GM12892 (cell line): ENCODE measurements around the gene SLC12A3.
A peak's percentile ranks its signal among the peaks of the same experiment; 100 is the strongest.

Source experiments
- POLR2A ChIP-seq: IDR thresholded peaks from 2 replicates; pipeline ENCODE4 v1.6.1; 2011; ENCODE audit warnings: low read depth, low read length, control low read depth
- TAF1 ChIP-seq: IDR thresholded peaks from 2 replicates; pipeline ENCODE4 v1.6.1; 2011; ENCODE audit warnings: low read depth, mild to moderate bottlenecking, control low read depth, low read length, borderline replicate concordance

DNA sequence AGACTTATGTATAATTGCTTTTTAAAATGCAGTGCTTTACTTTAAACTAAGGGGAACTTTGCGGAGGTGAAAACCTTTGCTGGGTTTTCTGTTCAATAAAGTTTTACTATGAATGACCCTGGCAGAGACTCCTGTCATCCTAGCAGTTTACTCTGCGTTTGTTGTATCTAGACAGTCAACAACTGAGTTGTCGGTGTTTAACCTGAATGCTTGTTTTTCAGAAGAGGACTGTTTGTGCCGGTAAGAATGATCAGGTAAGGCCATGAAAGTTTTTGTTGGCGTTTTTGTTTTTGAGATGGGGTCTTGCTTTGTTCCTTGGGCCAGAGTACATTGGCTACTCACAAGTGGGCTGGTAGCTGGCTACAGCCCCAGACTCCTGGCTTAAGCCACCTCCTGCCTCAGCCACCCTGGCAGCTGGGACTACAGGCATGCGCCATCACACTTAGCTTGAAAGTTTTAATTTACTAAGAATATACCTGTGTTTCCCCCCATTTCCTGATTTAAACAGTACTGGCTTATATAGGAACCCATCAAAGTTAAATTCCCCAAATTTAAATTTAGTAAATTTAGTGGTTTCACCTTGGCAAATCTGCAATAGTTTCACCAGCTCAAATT, 78.9 kb downstream of the SLC12A3 start:
- TF ChIP-seq TAF1 (no peak), POLR2A (peak; percentile 46; the same call in 1 of the 2 replicates)
